Myometrial cell (primary cell): ENCODE measurements around the gene ACTR3. TPM values are rescaled to one million over a fixed set of nuclear protein-coding genes. Genes with fewer than 3 reads are reported as not detected.

Experiments
- total RNA-seq: library from RNA; depleted of rRNA; stranded (reverse); fragments of >200 nt; gene quantifications from 2 replicates; pipeline ENCODE4 v1.2.3, GENCODE V29; 2015

The ACTR3 gene
- total RNA-seq, result 250 and 284 TPM in 2 replicates

DNA sequence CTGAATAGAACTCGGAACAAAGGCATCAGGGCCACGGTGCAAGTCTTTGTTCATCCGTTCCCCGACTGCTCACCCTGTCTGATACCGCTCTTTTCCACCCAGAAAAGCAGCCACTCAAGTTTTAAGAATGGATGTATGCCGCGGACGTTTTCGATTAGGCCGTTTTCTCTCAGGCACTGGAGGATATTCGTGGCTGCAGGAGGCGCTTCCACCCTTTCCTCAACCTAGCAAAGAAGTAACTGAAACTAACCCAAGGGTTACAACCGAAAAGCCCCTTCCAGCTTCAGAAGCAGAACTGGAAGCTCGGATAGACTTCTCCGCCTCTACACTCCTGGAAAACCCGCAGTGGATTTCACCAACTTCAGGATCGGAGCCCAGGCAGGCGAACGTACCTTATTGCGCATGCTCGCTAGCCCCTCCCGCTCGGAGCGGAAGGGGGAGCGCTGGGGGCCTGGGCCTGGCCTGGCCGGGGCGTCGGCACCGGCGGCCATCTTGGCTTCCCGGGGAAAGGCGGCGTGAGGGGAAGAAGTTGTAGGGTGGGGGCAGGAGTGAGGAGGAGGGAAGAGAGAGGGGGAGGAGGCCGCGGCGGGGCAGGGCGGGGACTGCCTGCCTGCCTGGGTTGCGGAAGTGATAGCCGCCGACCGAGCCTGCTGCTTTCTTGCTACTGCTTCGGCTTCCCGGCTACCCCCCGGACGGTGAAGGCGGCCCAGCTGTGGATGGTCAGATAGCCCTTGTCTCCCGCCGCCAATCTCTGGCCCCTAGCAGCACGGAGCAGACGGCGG lies at the start of gene ACTR3:
Gene ACTR3, plus strand, starts transcription at position 619 of the 782 bp plus-strand sequence. CDS start 191 bp downstream, outside the sequence.

Other genes with a start within 250 kb of the ACTR3 start
- 65.0 and 87.4 TPM in 2 replicates for gene SLC35F5, start 133.4 kb upstream of the ACTR3 start, total RNA-seq